GM18951 (cell line): ENCODE measurements around the gene C11orf65.

Source experiments
- POLR2A ChIP-seq: IDR thresholded peaks from 4 replicates; pipeline ENCODE4 v1.6.1; 2011; ENCODE audit warnings: mild to moderate bottlenecking; ENCODE audit not compliant: insufficient read length, insufficient read depth; ENCODE audit errors: extremely low read depth
- in situ Hi-C: fragments of 300-500 bp; cut with MboI; formaldehyde crosslinking; loops from one replicate; pipeline ENCODE4 v1.12.0; 2022; ENCODE audit warnings: low sequenced_read_pairs, mixed read lengths, inconsistent platforms; ENCODE audit not compliant: unreplicated experiment

C11orf65 gene

GRCh38 chr11:108467091-108467823 is at the start of gene C11orf65:
C11orf65 (minus strand) TSS chr11:108467529; CDS start chr11:108461559, 5,970 bp downstream.
- peak; percentile 91 for TF ChIP-seq POLR2A
- in situ Hi-C loops: no loop called here

GRCh38 chr11:108516125-108516524 is 48.8 kb upstream of the C11orf65 start:
- in situ Hi-C loops: no loop called here
- TF ChIP-seq POLR2A: no peak

- in situ Hi-C loops: no loop called here
Observed at GRCh38 chr11:108512708-108513107, 45.4 kb upstream of the C11orf65 start.

GRCh38 chr11:108511851-108512474 is 44.6 kb upstream of the C11orf65 start:
- TF ChIP-seq POLR2A: no peak
- in situ Hi-C loops: no loop called here

More at GRCh38 chr11:108512708-108513107, 45.4 kb upstream of the C11orf65 start:
- TF ChIP-seq POLR2A: no peak

GRCh38 chr11:108508653-108509593 is 41.6 kb upstream of the C11orf65 start:
- no peak for TF ChIP-seq POLR2A
- in situ Hi-C loops: no loop called here

GRCh38 chr11:108501396-108501795 is 34.1 kb upstream of the C11orf65 start:
- in situ Hi-C loops: no loop called here
- no peak for TF ChIP-seq POLR2A

- no peak for TF ChIP-seq POLR2A
- in situ Hi-C loops: no loop called here
Observed at GRCh38 chr11:108500721-108501120, 33.4 kb upstream of the C11orf65 start.

GRCh38 chr11:108500169-108500568 is 32.8 kb upstream of the C11orf65 start:
- in situ Hi-C loops: no loop called here
- TF ChIP-seq POLR2A: no peak

- no peak for TF ChIP-seq POLR2A
- in situ Hi-C loops: no loop called here
Observed at GRCh38 chr11:108498816-108499408, 31.6 kb upstream of the C11orf65 start.

GRCh38 chr11:108498046-108498815 is 30.9 kb upstream of the C11orf65 start, which contains the start of gene POGLUT3:
POGLUT3 (minus strand) TSS chr11:108498384; CDS start chr11:108498366, 18 bp downstream.
- TF ChIP-seq POLR2A: peak; percentile 45
- in situ Hi-C loops: no loop called here

GRCh38 chr11:108497317-108498045 is 30.2 kb upstream of the C11orf65 start:
- TF ChIP-seq POLR2A: peak; percentile 53
- in situ Hi-C loops: no loop called here
